ENCODE results near the gene GIPC1. TPM values are rescaled to one million over a fixed set of nuclear protein-coding genes. Genes with fewer than 3 reads are reported as not detected.

The GIPC1 gene
- total RNA-seq, 1 donor from 2014 or later, result 41.8 TPM

GRCh38 chr19:14428882-14429416 is 67.0 kb downstream of the GIPC1 start:
- Histone ChIP-seq H3K9me3 (ENCODE audit: control insufficient read depth in 3 of 3, low read length in 3 of 3) (no peaks in the 10 kb centered on the region), H3K4me3 (ENCODE audit: low read length in 3 of 3) (no peak overlapping the region), H3K36me3 (ENCODE audit: control insufficient read depth in 3 of 3, insufficient read depth in 3 of 3, low read length in 3 of 3) (no peaks in the 10 kb centered on the region), H3K27ac (ENCODE audit: low read depth, low read length) (no peak overlapping the region), H3K4me1 (ENCODE audit: control insufficient read depth in 3 of 3, insufficient read depth in 3 of 3, low read length in 3 of 3) (peaks cover 3 to 6% (median 3%) of the 10 kb centered on the region in 3 donors), H3K27me3 (ENCODE audit: control insufficient read depth in 3 of 3, insufficient read depth in 3 of 3, low read length in 3 of 3) (peaks cover 0 to 9% (median 6%) of the 10 kb centered on the region in 3 donors), H3K9ac (ENCODE audit: low read depth in 1 of 3, low read length in 3 of 3) (no peak overlapping the region)

Small RNA genes lying within 50 kb of the gene (small RNA-seq; reads per million reads assigned to genes)
- gene SNRPGP15, result not detected

Other genes starting within 250 kb of the GIPC1 start
- 32.4 TPM for gene ADGRE5, start 114.7 kb downstream of the GIPC1 start, total RNA-seq
- gene DDX39A, start 76.8 kb downstream of the GIPC1 start, total RNA-seq, result 24.5 TPM
- 57.9 TPM for gene PKN1, start 62.8 kb downstream of the GIPC1 start, total RNA-seq
- not detected for gene PTGER1, start 20.8 kb downstream of the GIPC1 start, total RNA-seq
- 39.1 TPM for gene DNAJB1, start 22.3 kb upstream of the GIPC1 start, total RNA-seq
- gene TECR, start 33.5 kb upstream of the GIPC1 start, total RNA-seq, result 83.0 TPM
- gene NDUFB7, start 75.9 kb upstream of the GIPC1 start, total RNA-seq, result 525 TPM
- 0.52 TPM for gene CLEC17A, start 87.0 kb upstream of the GIPC1 start, total RNA-seq
- not detected for gene ADGRE3, start 178.7 kb upstream of the GIPC1 start, total RNA-seq
- 12.0 TPM for gene ZNF333, start 193.9 kb upstream of the GIPC1 start, total RNA-seq